Chondrocyte (in vitro differentiated cells): Measurements from ENCODE around the gene WDR27. TPM values are rescaled to one million over a fixed set of nuclear protein-coding genes. Genes with fewer than 3 reads are reported as not detected.

Experiments used
- DNase-seq: peaks from one replicate; pipeline ENCODE4 v3.0.0; 2021; ENCODE audit warnings: mixed read lengths, low spot score
- H3K27ac Mint-ChIP-seq: one replicate; pipeline ENCODE4 v1.8.0; 2021; ENCODE audit warnings: mild to moderate bottlenecking, moderate library complexity, mixed read lengths; ENCODE audit not compliant: unreplicated experiment
- H3K27me3 Mint-ChIP-seq: 2 replicates; pipeline ENCODE4 v1.8.0; 2021; ENCODE audit warnings: low read depth, mixed read lengths
- H3K36me3 Mint-ChIP-seq: 2 replicates; pipeline ENCODE4 v1.8.0; 2021; ENCODE audit warnings: low read depth, mixed read lengths
- H3K4me1 Mint-ChIP-seq: 2 replicates; pipeline ENCODE4 v1.8.0; 2021; ENCODE audit warnings: low read depth, mild to moderate bottlenecking, mixed read lengths
- H3K4me3 Mint-ChIP-seq: one replicate; pipeline ENCODE4 v1.8.0; 2021; ENCODE audit warnings: mild to moderate bottlenecking, moderate library complexity, mixed read lengths; ENCODE audit not compliant: unreplicated experiment
- H3K9me3 Mint-ChIP-seq: 2 replicates; pipeline ENCODE4 v1.8.0; 2021; ENCODE audit warnings: low read depth, mixed read lengths
- CTCF ChIP-seq: fragments of 200-600 bp; sonication (generic); IDR thresholded peaks from 2 replicates; pipeline ENCODE4 v1.5.0; 2021; ENCODE audit warnings: antibody characterized with exemption, mild to moderate bottlenecking, moderate library complexity
- total RNA-seq: library from RNA; stranded (reverse); gene quantifications from 3 replicates; pipeline ENCODE4 v1.2.1, GENCODE V29; 2021

The WDR27 gene
- total RNA-seq, 1 donor from 2014 or later, result 24.9 TPM

GRCh38 chr6:169592558-169592957 lies 109.3 kb downstream of the WDR27 start:
- TF ChIP-seq CTCF, result no peak
- peaks cover 5% of the 10 kb centered on the region for H3K36me3 Mint-ChIP-seq

GRCh38 chr6:169591616-169592015 lies 110.2 kb downstream of the WDR27 start:
- Mint-ChIP-seq H3K4me3 (no peak overlapping the region), H3K27ac (no peak overlapping the region), H3K9me3 (no peaks in the 10 kb centered on the region), H3K4me1 (peaks cover 20% of the 10 kb centered on the region), H3K27me3 (no peaks in the 10 kb centered on the region), H3K36me3 (peaks cover 2% of the 10 kb centered on the region)
- TF ChIP-seq CTCF, result no peak
- no peak for DNase-seq

More at GRCh38 chr6:169592558-169592957, 109.3 kb downstream of the WDR27 start:
- Mint-ChIP-seq H3K4me3 (no peak overlapping the region), H3K27me3 (no peaks in the 10 kb centered on the region), H3K4me1 (peaks cover 20% of the 10 kb centered on the region), H3K27ac (no peak overlapping the region), H3K9me3 (peaks cover 3% of the 10 kb centered on the region)
- DNase-seq, result no peak

- peaks cover 20% of the 10 kb centered on the region for H3K4me1 Mint-ChIP-seq
- H3K36me3 Mint-ChIP-seq, result peaks cover 2% of the 10 kb centered on the region
- H3K27me3 Mint-ChIP-seq, result no peaks in the 10 kb centered on the region
- no peak for DNase-seq
- H3K4me3 Mint-ChIP-seq, result no peak overlapping the region
- peaks cover 3% of the 10 kb centered on the region for H3K9me3 Mint-ChIP-seq
- no peak for TF ChIP-seq CTCF
- no peak overlapping the region for H3K27ac Mint-ChIP-seq
These were observed 111.4 kb downstream of the WDR27 start for GRCh38 chr6:169590376-169590939.

- Mint-ChIP-seq H3K27me3 (no peaks in the 10 kb centered on the region), H3K4me1 (peaks cover 20% of the 10 kb centered on the region), H3K4me3 (no peak overlapping the region), H3K27ac (peak overlapping the region; percentile 37), H3K9me3 (peaks cover 8% of the 10 kb centered on the region), H3K36me3 (peaks cover 2% of the 10 kb centered on the region)
- no peak for TF ChIP-seq CTCF
- no peak for DNase-seq
These were observed 112.1 kb downstream of the WDR27 start for GRCh38 chr6:169589699-169590257.

- no peak overlapping the region for H3K27ac Mint-ChIP-seq
- H3K4me3 Mint-ChIP-seq, result no peak overlapping the region
- H3K4me1 Mint-ChIP-seq, result peaks cover 20% of the 10 kb centered on the region
- peaks cover 12% of the 10 kb centered on the region for H3K9me3 Mint-ChIP-seq
- no peaks in the 10 kb centered on the region for H3K27me3 Mint-ChIP-seq
- no peak for DNase-seq
- no peak for TF ChIP-seq CTCF
- peaks cover 2% of the 10 kb centered on the region for H3K36me3 Mint-ChIP-seq
These were observed 112.5 kb downstream of the WDR27 start for GRCh38 chr6:169589293-169589692.
